GM21717 (cell line): ENCODE data around the gene ZNF77.
A peak's percentile ranks its signal among the peaks of the same experiment; 100 is the strongest.
"Not testable (repeated sequence)": the region's sequence is repeated elsewhere in the genome, so short reads cannot be mapped to it uniquely, and the experiment has no call there.

Experiments used
- ATAC-seq: cut with Tn5 transposase; IDR thresholded peaks from one replicate; pipeline ENCODE4 v1.9.1; 2021; ENCODE audit warnings: mild to moderate bottlenecking, moderate library complexity; ENCODE audit not compliant: unreplicated experiment

Gene ZNF77

GRCh38 chr19:2973229-2973628 is 28.5 kb upstream of the ZNF77 start:
- no peak for ATAC-seq

GRCh38 chr19:2970201-2970835 is 25.5 kb upstream of the ZNF77 start:
- no peak for ATAC-seq

- no peak for ATAC-seq
Measured at GRCh38 chr19:2969104-2969504, 24.3 kb upstream of the ZNF77 start.

GRCh38 chr19:2967972-2968371 is 23.2 kb upstream of the ZNF77 start:
- no peak for ATAC-seq

- no peak for ATAC-seq
Measured at GRCh38 chr19:2964874-2965273, 20.1 kb upstream of the ZNF77 start.

- ATAC-seq: not testable (repeated sequence)
Measured at GRCh38 chr19:2963631-2964030, 18.9 kb upstream of the ZNF77 start.

- no peak for ATAC-seq
Measured at GRCh38 chr19:2963122-2963521, 18.4 kb upstream of the ZNF77 start.

- no peak for ATAC-seq
Measured at GRCh38 chr19:2962018-2962670, 17.4 kb upstream of the ZNF77 start.

- no peak for ATAC-seq
Measured at GRCh38 chr19:2960120-2960519, 15.3 kb upstream of the ZNF77 start.

- ATAC-seq: no peak
Measured at GRCh38 chr19:2957160-2957559, 12.4 kb upstream of the ZNF77 start.

GRCh38 chr19:2952953-2953481 is 8.2 kb upstream of the ZNF77 start:
- no peak for ATAC-seq

- ATAC-seq: peak; percentile 85
Measured at GRCh38 chr19:2950286-2951124, 5.7 kb upstream of the ZNF77 start.

GRCh38 chr19:2949939-2950285 is 5.1 kb upstream of the ZNF77 start:
- ATAC-seq: no peak

GRCh38 chr19:2945575-2946184 is 909 bp upstream of the ZNF77 start:
- ATAC-seq: no peak

- no peak for ATAC-seq
Measured at GRCh38 chr19:2944403-2944774, 382 bp downstream of the ZNF77 start.

GRCh38 chr19:2942928-2943640 is 1.7 kb downstream of the ZNF77 start:
- ATAC-seq: no peak

GRCh38 chr19:2935863-2936262 is 8.9 kb downstream of the ZNF77 start:
- not testable (repeated sequence) for ATAC-seq

- ATAC-seq: no peak
Measured at GRCh38 chr19:2933490-2933910, 11.3 kb downstream of the ZNF77 start.

GRCh38 chr19:2927032-2927430 is 17.7 kb downstream of the ZNF77 start:
- no peak for ATAC-seq

GRCh38 chr19:2926341-2927031 is 18.3 kb downstream of the ZNF77 start:
- no peak for ATAC-seq
